MM.1S (cell line): ENCODE measurements around the gene CYB5R4.

Source experiments
- EZH2 ChIP-seq: fragments of 300-600 bp; sonication (generic); optimal IDR thresholded peaks from 2 replicates; pipeline ENCODE3; 2017; ENCODE audit warnings: low read depth, mild to moderate bottlenecking, antibody characterized with exemption, low read length, mixed read lengths
- EZH2phosphoT487 ChIP-seq: fragments of 300-600 bp; sonication (generic); IDR thresholded peaks from 2 replicates; pipeline ENCODE4 v1.6.1; 2018; ENCODE audit warnings: antibody characterized with exemption, low read length
- TF ChIP-seq, protein P1 (sequence below): fragments of 300-600 bp; sonication (generic); IDR thresholded peaks from 2 replicates; pipeline ENCODE4 v1.5.1; 2016; ENCODE audit warnings: antibody characterized with exemption, low read length, mixed read lengths

DNA sequence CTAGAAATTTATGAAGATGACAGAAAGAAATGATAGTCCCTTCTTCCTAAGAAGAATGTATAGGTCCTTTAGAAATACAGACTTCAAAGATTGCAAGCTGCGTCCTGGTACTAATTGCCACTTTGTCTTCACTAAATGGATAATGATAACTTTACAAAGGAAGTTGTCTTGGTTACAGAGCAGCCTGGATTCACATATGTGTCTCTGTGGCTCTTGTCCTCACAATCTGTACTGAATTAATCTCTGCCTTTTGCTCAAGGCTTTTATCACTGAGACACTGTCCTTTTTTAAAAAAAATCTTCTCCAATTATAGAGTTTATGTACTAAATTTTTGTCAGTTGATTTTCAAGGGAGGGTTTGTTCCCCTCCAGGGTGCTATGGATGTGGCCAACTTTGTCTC lies 156.5 kb downstream of the CYB5R4 start:
- TF ChIP-seq EZH2phosphoT487 (no peak), EZH2 (no peak)
- TF ChIP-seq, protein P1, sequence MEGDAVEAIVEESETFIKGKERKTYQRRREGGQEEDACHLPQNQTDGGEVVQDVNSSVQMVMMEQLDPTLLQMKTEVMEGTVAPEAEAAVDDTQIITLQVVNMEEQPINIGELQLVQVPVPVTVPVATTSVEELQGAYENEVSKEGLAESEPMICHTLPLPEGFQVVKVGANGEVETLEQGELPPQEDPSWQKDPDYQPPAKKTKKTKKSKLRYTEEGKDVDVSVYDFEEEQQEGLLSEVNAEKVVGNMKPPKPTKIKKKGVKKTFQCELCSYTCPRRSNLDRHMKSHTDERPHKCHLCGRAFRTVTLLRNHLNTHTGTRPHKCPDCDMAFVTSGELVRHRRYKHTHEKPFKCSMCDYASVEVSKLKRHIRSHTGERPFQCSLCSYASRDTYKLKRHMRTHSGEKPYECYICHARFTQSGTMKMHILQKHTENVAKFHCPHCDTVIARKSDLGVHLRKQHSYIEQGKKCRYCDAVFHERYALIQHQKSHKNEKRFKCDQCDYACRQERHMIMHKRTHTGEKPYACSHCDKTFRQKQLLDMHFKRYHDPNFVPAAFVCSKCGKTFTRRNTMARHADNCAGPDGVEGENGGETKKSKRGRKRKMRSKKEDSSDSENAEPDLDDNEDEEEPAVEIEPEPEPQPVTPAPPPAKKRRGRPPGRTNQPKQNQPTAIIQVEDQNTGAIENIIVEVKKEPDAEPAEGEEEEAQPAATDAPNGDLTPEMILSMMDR = no peak
